ENCODE measurements around the gene MORN2. TPM values are rescaled to one million over a fixed set of nuclear protein-coding genes. Genes with fewer than 3 reads are reported as not detected.

The MORN2 gene
- 37.6 to 43.5 TPM (median 38.1 TPM) in 5 replicates for total RNA-seq (2022; extraction: Qiagen RNA extraction)

GRCh38 chr2:38875576-38876367, at the start of gene MORN2, which contains the start of gene DHX57:
MORN2 (plus strand) TSS chr2:38875976.
DHX57 (minus strand) TSS chr2:38875934; CDS start chr2:38868405, 7,529 bp downstream.

GRCh38 chr2:38889575-38889974, 13.8 kb downstream of the MORN2 start, which contains the start of gene ARHGEF33:
ARHGEF33 (plus strand) TSS chr2:38889875; CDS start chr2:38919448, 29,573 bp downstream.

Other genes starting within 250 kb of the MORN2 start
- gene GALM, start 209.9 kb upstream of the MORN2 start, total RNA-seq (2022; extraction: Qiagen RNA extraction) = 13.5 to 19.9 TPM (median 15.3 TPM) in 5 replicates
- gene SRSF7, start 124.6 kb upstream of the MORN2 start, total RNA-seq (2022; extraction: Qiagen RNA extraction) = 297 to 391 TPM (median 335 TPM) in 5 replicates
- gene GEMIN6, start 97.8 kb upstream of the MORN2 start, total RNA-seq (2022; extraction: Qiagen RNA extraction) = 36.5 to 38.7 TPM (median 38.2 TPM) in 5 replicates
- gene DHX57, start within 50 bp of the MORN2 start, total RNA-seq (2022; extraction: Qiagen RNA extraction) = 17.3 to 21.0 TPM (median 17.9 TPM) in 5 replicates
- 0.02 to 0.16 TPM (median 0.03 TPM) in 3 of 5 replicates, not detected in the others for gene ARHGEF33, start 13.9 kb downstream of the MORN2 start, total RNA-seq (2022; extraction: Qiagen RNA extraction)
- 12.7 to 16.8 TPM (median 14.6 TPM) in 5 replicates for gene SOS1, start 245.1 kb downstream of the MORN2 start, total RNA-seq (2022; extraction: Qiagen RNA extraction)